Cardiac fibroblast (primary cell): Measurements from ENCODE around the gene NANOGP8.

Experiments
- DNase-seq, 2 donors: peaks; one replicate each; pipeline versions ENCODE4 v3.0.0 to v3.0.0-alpha.2; 2010; ENCODE audit warnings: low read depth in 2 of 2
- H3K4me3 ChIP-seq, 2 donors: replicated peaks in 1 of 2; 1 replicate in 1 of 2; 2 replicates in 1 of 2; pipeline ENCODE4 v1.5.1; 2011; ENCODE audit warnings: low read depth in 2 of 2, low read length in 2 of 2, mild to moderate bottlenecking in 2 of 2, moderate library complexity in 1 of 2
- CTCF ChIP-seq: IDR thresholded peaks from one replicate; pipeline ENCODE4 v1.5.1; 2011; ENCODE audit warnings: low read depth, mild to moderate bottlenecking, low read length, inconsistent platforms

NANOGP8 gene

GRCh38 chr15:35111861-35112260 is 26.8 kb upstream of the NANOGP8 start:
- H3K4me3 ChIP-seq, result no peak overlapping the region
- DNase-seq, result no peak
- TF ChIP-seq CTCF, result no peak

DNA sequence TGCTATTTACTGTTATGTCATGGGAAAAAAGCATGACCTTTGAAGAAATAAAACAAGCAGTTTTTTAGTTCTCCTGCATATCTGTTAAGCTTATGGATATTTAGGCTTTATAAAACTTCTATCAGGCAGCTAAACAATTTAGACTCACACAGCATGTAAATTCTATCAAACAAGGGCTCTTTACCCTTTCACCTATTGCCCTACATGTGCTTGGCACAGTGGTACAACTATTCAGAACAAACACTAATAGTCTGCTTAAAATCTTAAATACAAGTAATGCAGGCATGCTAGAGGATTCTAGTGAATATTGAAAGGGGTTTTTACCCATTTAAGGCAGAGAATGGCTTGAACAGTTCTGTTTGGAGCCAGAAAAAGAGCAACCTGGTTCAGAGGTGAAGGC is 23.4 kb upstream of the NANOGP8 start:
- TF ChIP-seq CTCF, result no peak
- H3K4me3 ChIP-seq, result no peak overlapping the region
- no peak for DNase-seq

GRCh38 chr15:35107561-35107960 is 22.5 kb upstream of the NANOGP8 start:
- no peak for DNase-seq
- no peak for TF ChIP-seq CTCF
- no peak overlapping the region for H3K4me3 ChIP-seq

- no peak overlapping the region for H3K4me3 ChIP-seq
- peak in 1 of 2 donors; percentile 27 for DNase-seq
- no peak for TF ChIP-seq CTCF
Observed at GRCh38 chr15:35107122-35107521, 22.0 kb upstream of the NANOGP8 start.

DNA sequence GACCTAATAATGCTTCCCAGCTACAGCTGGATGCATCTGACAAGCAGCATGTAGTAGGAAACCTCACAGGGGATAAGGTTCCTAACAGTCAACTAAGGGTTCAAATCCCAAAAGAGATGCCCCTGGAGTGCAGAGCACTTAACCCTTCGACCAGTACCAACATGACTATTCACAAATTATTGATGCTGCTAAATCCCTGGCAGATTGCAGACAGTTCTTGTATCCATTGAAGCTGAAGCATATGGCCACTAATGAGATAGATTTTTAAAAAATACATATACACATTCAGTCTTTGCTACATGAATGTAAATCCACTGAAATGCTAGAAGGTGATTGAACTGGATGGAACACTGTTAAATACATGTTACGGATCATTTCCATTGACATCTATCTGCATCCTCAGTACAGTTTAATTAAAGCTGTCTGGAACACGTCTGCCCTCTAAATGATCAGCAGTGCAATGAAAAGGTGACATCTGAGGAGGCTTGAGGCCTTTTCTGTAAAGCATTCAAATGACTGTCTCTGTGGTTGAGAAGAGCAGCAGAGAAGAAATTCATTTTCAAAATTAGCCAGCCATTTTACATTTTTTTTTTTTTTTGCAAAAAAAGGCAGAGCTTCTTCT is 19.5 kb upstream of the NANOGP8 start:
- no peak for TF ChIP-seq CTCF
- H3K4me3 ChIP-seq, result no peak overlapping the region
- DNase-seq, result no peak

GRCh38 chr15:35102186-35102585 is 17.1 kb upstream of the NANOGP8 start:
- TF ChIP-seq CTCF, result no peak
- H3K4me3 ChIP-seq, result no peak overlapping the region
- DNase-seq, result no peak

DNA sequence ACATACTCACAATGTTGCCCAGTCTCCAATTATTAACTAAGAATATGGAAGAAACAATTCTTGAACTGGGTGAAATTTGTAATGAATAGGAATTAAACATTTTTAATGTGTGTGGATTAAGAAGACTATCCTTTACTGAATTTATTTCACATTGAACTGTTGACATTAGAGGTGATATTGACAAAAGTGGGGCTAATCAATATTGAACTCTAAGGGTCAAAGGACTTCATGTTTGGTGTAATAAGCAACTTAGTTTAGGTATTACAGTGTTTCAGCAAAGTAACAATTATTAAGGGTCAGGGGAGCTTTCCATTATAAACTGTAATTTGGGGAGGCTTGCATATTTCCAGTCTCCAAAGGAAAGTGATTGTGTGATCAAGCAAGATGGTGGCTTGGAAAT is 16.2 kb upstream of the NANOGP8 start:
- no peak overlapping the region for H3K4me3 ChIP-seq
- no peak for DNase-seq
- no peak for TF ChIP-seq CTCF
